Heart left ventricle (tissue), 13 donors: ENCODE measurements around the gene PPP1R9B.

Experiments used
- POLR2A ChIP-seq, 2 donors: fragments of 450-650 bp; IDR thresholded peaks; one replicate each; pipeline ENCODE4 v1.6.1; 2017; ENCODE audit warnings: antibody characterized with exemption in 2 of 2, mild to moderate bottlenecking in 2 of 2, moderate library complexity in 2 of 2
- TF ChIP-seq, protein P1 (sequence below), 12 donors: fragments of 200-600 bp; sonication (generic) in 4 of 12; IDR thresholded peaks; one replicate each; pipeline versions ENCODE4 v1.5.0 to v1.8.0; 2018 to 2022; ENCODE audit warnings: antibody characterized with exemption in 12 of 12, mild to moderate bottlenecking in 5 of 12
- donor health status: ischemic (EF 13 %, LVEDD 7.1; RV severe dilation, severe dysfunction).
- donor health status: DM: no; HTN: yes; CAD: no.
- donor health status: DM: no; HTN: no; CAD: no.
- donor health status: ischemic (EF 25% LVEDD 6.9; RV normal size, moderate dysfunction).
- donor health status: ischemic (EF 25% LVEDD 5.7; RV mildly dilated, moderate dysfunction).
- donor health status: ischemic (EF 35%, LVEDD 5.7; RV mildly dilated, moderate dysfunction).
- donor health status: nonischemic (EF 11% LVEDD 7.7; RV severe dilation, severe dysfunction).
- donor health status: DM: yes; HTN: yes; CAD: no.
- donor health status: PGD.
- donor health status: ischemic (EF 29% LVEDD 5.4; RV normal size, mild dysfunction).
- donor health status: nonischemic (EF 23%, LVEDD 6.1; RV moderate dilation, normal function).

DNA sequence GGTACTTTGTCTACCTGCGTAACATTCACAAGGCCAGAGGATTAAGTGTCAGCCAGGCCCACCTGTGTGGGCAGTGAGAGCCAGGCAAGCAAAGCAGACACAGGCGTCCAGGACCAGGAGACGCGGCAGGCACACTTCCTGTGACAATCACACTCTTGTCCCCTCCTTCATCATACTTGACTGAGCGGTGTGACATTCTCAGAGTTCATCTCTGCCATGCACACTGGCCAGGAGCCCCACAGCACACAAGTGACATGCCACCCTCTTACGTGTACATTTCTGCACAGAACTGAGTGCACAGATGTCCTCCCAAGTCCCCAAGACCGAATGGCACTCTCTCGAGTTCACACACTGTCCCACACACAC lies 8.7 kb downstream of the PPP1R9B start:
- TF ChIP-seq, protein P1, sequence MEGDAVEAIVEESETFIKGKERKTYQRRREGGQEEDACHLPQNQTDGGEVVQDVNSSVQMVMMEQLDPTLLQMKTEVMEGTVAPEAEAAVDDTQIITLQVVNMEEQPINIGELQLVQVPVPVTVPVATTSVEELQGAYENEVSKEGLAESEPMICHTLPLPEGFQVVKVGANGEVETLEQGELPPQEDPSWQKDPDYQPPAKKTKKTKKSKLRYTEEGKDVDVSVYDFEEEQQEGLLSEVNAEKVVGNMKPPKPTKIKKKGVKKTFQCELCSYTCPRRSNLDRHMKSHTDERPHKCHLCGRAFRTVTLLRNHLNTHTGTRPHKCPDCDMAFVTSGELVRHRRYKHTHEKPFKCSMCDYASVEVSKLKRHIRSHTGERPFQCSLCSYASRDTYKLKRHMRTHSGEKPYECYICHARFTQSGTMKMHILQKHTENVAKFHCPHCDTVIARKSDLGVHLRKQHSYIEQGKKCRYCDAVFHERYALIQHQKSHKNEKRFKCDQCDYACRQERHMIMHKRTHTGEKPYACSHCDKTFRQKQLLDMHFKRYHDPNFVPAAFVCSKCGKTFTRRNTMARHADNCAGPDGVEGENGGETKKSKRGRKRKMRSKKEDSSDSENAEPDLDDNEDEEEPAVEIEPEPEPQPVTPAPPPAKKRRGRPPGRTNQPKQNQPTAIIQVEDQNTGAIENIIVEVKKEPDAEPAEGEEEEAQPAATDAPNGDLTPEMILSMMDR (IDR thresholded peaks at IDR 0.05): no peak
- no peak for TF ChIP-seq POLR2A (IDR thresholded peaks at IDR 0.05)
